Common myeloid progenitor, CD34-positive (primary cell): ENCODE data around the gene HK2.
A peak's percentile ranks its signal among the peaks of the same experiment; 100 is the strongest.

Experiments
- CTCF ChIA-PET: fragments of 350-600 bp; sonication (Branson Sonifier 250); formaldehyde crosslinking; loops from one replicate; lab custom pipeline; 2021; ENCODE audit warnings: antibody characterized with exemption; lab: Charles Lee
- POLR2A ChIA-PET: fragments of 350-600 bp; sonication (Branson Sonifier 250); formaldehyde crosslinking; loops from one replicate; lab custom pipeline; 2021; ENCODE audit warnings: antibody characterized with exemption; lab: Charles Lee
- DNase-seq, 3 donors: peaks; one replicate each; pipeline versions ENCODE4 v3.0.0 to v3.0.0-alpha.2; 2013
- H3K27ac ChIP-seq, 2 experiments: 1 replicate in 1 of 2; 2 replicates in 1 of 2; pipeline ENCODE4 v1.7.0; 2013; ENCODE audit warnings: inconsistent platforms in 2 of 2, low read length in 2 of 2, mild to moderate bottlenecking in 2 of 2, low read depth in 1 of 2, moderate library complexity in 1 of 2; ENCODE audit not compliant: severe bottlenecking in 2 of 2, insufficient read depth in 1 of 2, poor library complexity in 1 of 2
- H3K27me3 ChIP-seq, 5 experiments: replicated peaks in 2 of 5; 1 replicate in 3 of 5; 2 replicates in 2 of 5; pipeline versions ENCODE4 v1.6.1 to v1.7.0; 2013; ENCODE audit warnings: low read length in 4 of 5, mild to moderate bottlenecking in 2 of 5, moderate library complexity in 2 of 5, inconsistent platforms in 1 of 5; ENCODE audit not compliant: insufficient read depth in 5 of 5, control insufficient read depth in 4 of 5
- H3K36me3 ChIP-seq, 4 experiments: 1 replicate in 2 of 4; 2 replicates in 2 of 4; pipeline versions ENCODE4 v1.6.1 to v1.7.0; 2013; ENCODE audit warnings: low read length in 3 of 4, control low read depth in 1 of 4, mild to moderate bottlenecking in 1 of 4; ENCODE audit not compliant: control insufficient read depth in 4 of 4, insufficient read depth in 4 of 4
- H3K4me1 ChIP-seq, 4 experiments: 1 replicate in 3 of 4; 2 replicates in 1 of 4; pipeline versions ENCODE4 v1.6.1 to v1.7.1; 2013; ENCODE audit warnings: low read length in 3 of 4, mild to moderate bottlenecking in 3 of 4, control low read depth in 1 of 4, inconsistent platforms in 1 of 4, moderate library complexity in 1 of 4; ENCODE audit not compliant: control insufficient read depth in 4 of 4, insufficient read depth in 4 of 4; ENCODE audit errors: control extremely low read depth in 1 of 4
- H3K4me3 ChIP-seq, 7 experiments: 1 replicate in 4 of 7; 2 replicates in 3 of 7; pipeline versions ENCODE4 v1.5.1 to v1.7.0; 2013; ENCODE audit warnings: mild to moderate bottlenecking in 7 of 7, low read length in 6 of 7, moderate library complexity in 6 of 7, inconsistent platforms in 2 of 7, low read depth in 2 of 7, control low read depth in 1 of 7; ENCODE audit not compliant: insufficient read depth in 4 of 7, control insufficient read depth in 1 of 7; ENCODE audit errors: extremely low read depth in 1 of 7
- H3K9me3 ChIP-seq, 5 experiments: 1 replicate in 4 of 5; 2 replicates in 1 of 5; pipeline versions ENCODE4 v1.6.1 to v1.7.1; 2013; ENCODE audit warnings: low read length in 4 of 5, mild to moderate bottlenecking in 2 of 5, inconsistent platforms in 1 of 5, low read depth in 1 of 5, moderate library complexity in 1 of 5; ENCODE audit not compliant: control insufficient read depth in 4 of 5, insufficient read depth in 2 of 5; ENCODE audit errors: control extremely low read depth in 1 of 5
- WGBS: methylation state at CpG from one replicate; pipeline ENCODE4 v1.1.5; 2013; ENCODE audit not compliant: insufficient coverage; 5-methylcytosine and 5-hydroxymethylcytosine counted together

The HK2 gene

GRCh38 chr2:74843899-74844298 is 10.0 kb downstream of the HK2 start:
- Histone ChIP-seq H3K4me1 (peaks cover 37 to 78% (median 64%) of the 10 kb centered on the region in 4 experiments), H3K9me3 (no peaks in the 10 kb centered on the region), H3K27me3 (no peaks in the 10 kb centered on the region), H3K36me3 (peaks cover 0 to 15% (median 0%) of the 10 kb centered on the region in 4 experiments), H3K4me3 (peak overlapping the region in 2 of 7 experiments; percentile 34 to 66), H3K27ac (peak overlapping the region in 1 of 2 experiments; percentile 65)
- ChIA-PET POLR2A (interaction anchor here (0.6 kb wide), 1 partner anchor 22 kb away, joined by 4 read pairs; no protein-coding TSS in a partner anchor), CTCF (interaction anchor here (0.8 to 2.4 kb wide), 3 partner anchors 8 to 1666 kb away, joined by 3 to 11 read pairs (median 3); no protein-coding TSS in a partner anchor)
- peak in 2 of 3 donors; percentile 81 to 87 for DNase-seq

- ChIA-PET CTCF (interaction anchor here (0.9 to 2.4 kb wide), 4 partner anchors 9 to 132 kb away, joined by 3 to 11 read pairs (median 4); no protein-coding TSS in a partner anchor), POLR2A (interaction anchor here (0.6 kb wide), 1 partner anchor 94 kb away, joined by 3 read pairs; no protein-coding TSS in a partner anchor)
- WGBS = 85% methylated on average over 2 of the region's 4 CpGs
These were observed 10.8 kb downstream of the HK2 start for GRCh38 chr2:74844752-74845151.

GRCh38 chr2:74845217-74845751 is 11.4 kb downstream of the HK2 start:
- Histone ChIP-seq H3K4me1 (peaks cover 43 to 85% (median 76%) of the 10 kb centered on the region in 4 experiments), H3K27ac (peak overlapping the region; percentile 20 to 60), H3K27me3 (no peaks in the 10 kb centered on the region), H3K36me3 (peaks cover 0 to 15% (median 0%) of the 10 kb centered on the region in 4 experiments), H3K4me3 (peak overlapping the region in 4 of 7 experiments; percentile 25 to 38 (median 32)), H3K9me3 (no peaks in the 10 kb centered on the region)
- DNase-seq = peak in 2 of 3 donors; percentile 76 to 85
- ChIA-PET CTCF (interaction anchor here (0.9 to 2.4 kb wide), 3 partner anchors 10 to 133 kb away, joined by 3 to 11 read pairs (median 5); no protein-coding TSS in a partner anchor), POLR2A (interaction anchor here (0.6 kb wide), 1 partner anchor 95 kb away, joined by 3 read pairs; no protein-coding TSS in a partner anchor)
- 9% methylated on average over 8 of the region's 8 CpGs for WGBS

More at GRCh38 chr2:74844752-74845151, 10.8 kb downstream of the HK2 start:
- Histone ChIP-seq H3K4me3 (peak overlapping the region in 1 of 7 experiments; percentile 26), H3K27me3 (no peaks in the 10 kb centered on the region), H3K27ac (peak overlapping the region in 1 of 2 experiments; percentile 60), H3K9me3 (no peaks in the 10 kb centered on the region), H3K36me3 (peaks cover 0 to 15% (median 0%) of the 10 kb centered on the region in 4 experiments), H3K4me1 (peaks cover 38 to 85% (median 73%) of the 10 kb centered on the region in 4 experiments)
- DNase-seq = no peak

GRCh38 chr2:74845991-74846390 is 12.1 kb downstream of the HK2 start:
- Histone ChIP-seq H3K4me3 (peak overlapping the region in 3 of 7 experiments; percentile 25 to 37 (median 26)), H3K36me3 (peaks cover 0 to 14% (median 0%) of the 10 kb centered on the region in 4 experiments), H3K9me3 (no peaks in the 10 kb centered on the region), H3K27me3 (no peaks in the 10 kb centered on the region), H3K4me1 (peaks cover 47 to 88% (median 80%) of the 10 kb centered on the region in 4 experiments), H3K27ac (peak overlapping the region in 1 of 2 experiments; percentile 60)
- POLR2A ChIA-PET = no interaction called here
- 90% methylated on average over 2 of the region's 2 CpGs for WGBS
- CTCF ChIA-PET = interaction anchor here (1.7 to 2.4 kb wide), 2 partner anchors 10 to 82 kb away, joined by 5 to 11 read pairs; no protein-coding TSS in a partner anchor
- no peak for DNase-seq

GRCh38 chr2:74846481-74846880 is 12.6 kb downstream of the HK2 start:
- Histone ChIP-seq H3K27me3 (no peaks in the 10 kb centered on the region), H3K36me3 (peaks cover 0 to 9% (median 0%) of the 10 kb centered on the region in 4 experiments), H3K27ac (no peak overlapping the region), H3K9me3 (no peaks in the 10 kb centered on the region), H3K4me3 (no peak overlapping the region), H3K4me1 (peaks cover 49 to 89% (median 83%) of the 10 kb centered on the region in 4 experiments)
- DNase-seq = no peak
- CTCF ChIA-PET = interaction anchor here (4.9 to 9.3 kb wide), 2 partner anchors 11 to 29 kb away, joined by 49 to 51 read pairs; partner anchors contain the start of gene HK2
- POLR2A ChIA-PET = no interaction called here
- 100% methylated on average over 2 of the region's 2 CpGs for WGBS

GRCh38 chr2:74847070-74847858 is 13.3 kb downstream of the HK2 start:
- Histone ChIP-seq H3K4me1 (peaks cover 49 to 97% (median 90%) of the 10 kb centered on the region in 4 experiments), H3K27ac (no peak overlapping the region), H3K27me3 (no peaks in the 10 kb centered on the region), H3K36me3 (peaks cover 0 to 13% (median 0%) of the 10 kb centered on the region in 4 experiments), H3K9me3 (no peaks in the 10 kb centered on the region), H3K4me3 (no peak overlapping the region)
- DNase-seq = no peak
- ChIA-PET CTCF (interaction anchor here (0.9 to 9.3 kb wide), 8 partner anchors 8 to 84 kb away, joined by 3 to 51 read pairs (median 3); partner anchors contain the start of gene HK2), POLR2A (interaction anchor here (0.6 kb wide), 1 partner anchor 13 kb away, joined by 3 read pairs; no protein-coding TSS in a partner anchor)
- 95% methylated on average over 8 of the region's 10 CpGs for WGBS
